AG09309 (cell line): ENCODE data around the gene NOA1.

Experiments
- DNase-seq: peaks from one replicate; pipeline ENCODE4 v3.0.0-alpha.2; 2010; ENCODE audit warnings: low read depth
- H3K4me3 ChIP-seq: 2 replicates; pipeline ENCODE4 v1.5.1; 2011; ENCODE audit warnings: mild to moderate bottlenecking, low read depth, low read length, moderate library complexity; ENCODE audit not compliant: control insufficient read depth
- CTCF ChIP-seq: IDR thresholded peaks from 2 replicates; pipeline ENCODE4 v1.5.1; 2011; ENCODE audit warnings: mild to moderate bottlenecking, low read depth, low read length, inconsistent platforms; ENCODE audit not compliant: insufficient read depth, control insufficient read depth; ENCODE audit errors: missing control alignments

The NOA1 gene

GRCh38 chr4:56995525-56995924 is 18.1 kb upstream of the NOA1 start:
- peak; percentile 53 for DNase-seq
- no peak for TF ChIP-seq CTCF

GRCh38 chr4:56990109-56990905 is 12.9 kb upstream of the NOA1 start:
- no peak overlapping the region for H3K4me3 ChIP-seq
- no peak for DNase-seq
- TF ChIP-seq CTCF = no peak

More at GRCh38 chr4:56995525-56995924, 18.1 kb upstream of the NOA1 start:
- H3K4me3 ChIP-seq = no peak overlapping the region

- no peak for DNase-seq
- no peak for TF ChIP-seq CTCF
- no peak overlapping the region for H3K4me3 ChIP-seq
Measured at GRCh38 chr4:56986952-56987351, 9.5 kb upstream of the NOA1 start.

GRCh38 chr4:56986192-56986591 is 8.8 kb upstream of the NOA1 start:
- no peak for TF ChIP-seq CTCF
- no peak for DNase-seq
- H3K4me3 ChIP-seq = no peak overlapping the region

- TF ChIP-seq CTCF = no peak
- no peak for DNase-seq
- H3K4me3 ChIP-seq = no peak overlapping the region
Measured at GRCh38 chr4:56981795-56982201, 4.4 kb upstream of the NOA1 start.

GRCh38 chr4:56979421-56980072 is 2.1 kb upstream of the NOA1 start:
- TF ChIP-seq CTCF = no peak
- DNase-seq = no peak
- H3K4me3 ChIP-seq = peak overlapping the region; percentile 97
